Prostate gland (tissue), 2 donors: ENCODE measurements around the gene FOSL2. TPM values are rescaled to one million over a fixed set of nuclear protein-coding genes. Genes with fewer than 3 reads are reported as not detected.
A peak's percentile ranks its signal among the peaks of the same experiment; 100 is the strongest.

ENCODE experiments used
- DNase-seq: peaks from one replicate; pipeline ENCODE4 v3.0.0-alpha.2; 2019; ENCODE audit warnings: low spot score
- H3K27ac ChIP-seq, 2 donors: fragments of 200-600 bp; sonication (generic); 2 replicates each; pipeline ENCODE4 v1.5.1; 2017 to 2019
- H3K27me3 ChIP-seq: fragments of 200-600 bp; sonication (generic); replicated peaks from 2 replicates; pipeline ENCODE4 v1.5.1; 2019; ENCODE audit not compliant: insufficient read depth
- H3K36me3 ChIP-seq, 2 donors: fragments of 200-600 bp; sonication (generic); 1 replicate in 1 of 2; 2 replicates in 1 of 2; pipeline versions ENCODE4 v1.5.1 to v1.8.1; 2017 to 2019
- H3K4me1 ChIP-seq: fragments of 200-600 bp; sonication (generic); replicated peaks from 2 replicates; pipeline ENCODE4 v1.5.1; 2019
- H3K4me3 ChIP-seq, 2 donors: fragments of 200-600 bp; sonication (generic); 2 replicates each; pipeline ENCODE4 v1.5.1; 2017 to 2019
- H3K9me3 ChIP-seq: fragments of 200-600 bp; sonication (generic); 2 replicates; pipeline ENCODE4 v1.5.1; 2017
- CTCF ChIP-seq, 4 experiments: fragments of 200-600 bp in 2 of 4; fragments of 450-650 bp in 2 of 4; sonication (generic) in 2 of 4; IDR thresholded peaks; 1 replicate in 3 of 4; 2 replicates in 1 of 4; pipeline ENCODE4 v1.5.1; 2016 to 2019; ENCODE audit warnings: antibody characterized with exemption in 4 of 4, mild to moderate bottlenecking in 2 of 4, moderate library complexity in 2 of 4
- POLR2A ChIP-seq: fragments of 450-650 bp; IDR thresholded peaks from one replicate; pipeline ENCODE4 v1.6.1; 2016; ENCODE audit warnings: antibody characterized with exemption, mild to moderate bottlenecking
- POLR2AphosphoS5 ChIP-seq: sonication (generic); formaldehyde crosslinking; IDR thresholded peaks from one replicate; pipeline ENCODE4 v1.6.1; 2017; ENCODE audit warnings: antibody characterized with exemption
- WGBS: methylation state at CpG from one replicate; pipeline ENCODE4 v1.1.5; 2018; 5-methylcytosine and 5-hydroxymethylcytosine counted together
- intact Hi-C: fragments of 100-400 bp; cut with DNase I; formaldehyde crosslinking; loops from one replicate; pipeline ENCODE4 v1.14.2; 2022
- total RNA-seq, 2 donors: library from RNA; depleted of rRNA; stranded (reverse); fragments of >200 nt; gene quantifications; one replicate each; pipeline ENCODE4 v1.1.0, GENCODE V29; 2016

The FOSL2 gene
- total RNA-seq, 2 donors from 2014 or later, result 57.4 to 94.2 TPM

GRCh38 chr2:28454016-28454930 is 61.6 kb downstream of the FOSL2 start:
- TF ChIP-seq POLR2A (peak; percentile 9), POLR2AphosphoS5 (peak; percentile 73), CTCF (IDR thresholded peaks at IDR 0.05) (peak in 1 of 4 experiments; percentile 40)
- H3K27me3 ChIP-seq, result no peaks in the 10 kb centered on the region
- intact Hi-C loops, result loop anchor here (5.0 kb wide), 1 partner anchor 52 kb away; no protein-coding TSS in a partner anchor

DNA sequence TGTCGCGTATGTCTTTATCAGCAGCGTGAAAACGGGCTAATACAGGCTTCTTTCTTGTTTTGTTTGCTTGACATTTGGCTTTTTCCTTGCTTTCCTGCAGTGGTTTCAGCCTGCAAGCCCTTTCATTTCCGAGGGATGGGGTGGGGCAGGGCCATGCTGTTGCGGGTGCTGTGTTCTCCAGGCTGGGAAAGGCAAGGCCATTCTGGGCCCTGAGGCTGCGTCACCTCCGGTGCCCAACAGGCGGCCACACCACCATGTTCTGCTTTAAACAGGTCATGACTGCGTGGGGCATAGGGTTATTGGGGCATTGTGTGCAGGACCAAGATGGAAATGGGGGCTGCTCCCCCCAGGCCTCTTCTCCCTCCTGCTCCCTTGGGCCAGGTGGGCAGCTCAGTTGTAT is 64.6 kb downstream of the FOSL2 start:
- no peak overlapping the region for H3K4me3 ChIP-seq

More at GRCh38 chr2:28454016-28454930, 61.6 kb downstream of the FOSL2 start:
- Histone ChIP-seq H3K9me3 (no peaks in the 10 kb centered on the region), H3K36me3 (no peaks in the 10 kb centered on the region), H3K4me3 (no peak overlapping the region), H3K27ac (peak overlapping the region in 1 of 2 donors; percentile 43), H3K4me1 (no peaks in the 10 kb centered on the region)
- WGBS, result 60% methylated on average over 14 of the region's 14 CpGs
- peak; percentile 84 for DNase-seq

DNA sequence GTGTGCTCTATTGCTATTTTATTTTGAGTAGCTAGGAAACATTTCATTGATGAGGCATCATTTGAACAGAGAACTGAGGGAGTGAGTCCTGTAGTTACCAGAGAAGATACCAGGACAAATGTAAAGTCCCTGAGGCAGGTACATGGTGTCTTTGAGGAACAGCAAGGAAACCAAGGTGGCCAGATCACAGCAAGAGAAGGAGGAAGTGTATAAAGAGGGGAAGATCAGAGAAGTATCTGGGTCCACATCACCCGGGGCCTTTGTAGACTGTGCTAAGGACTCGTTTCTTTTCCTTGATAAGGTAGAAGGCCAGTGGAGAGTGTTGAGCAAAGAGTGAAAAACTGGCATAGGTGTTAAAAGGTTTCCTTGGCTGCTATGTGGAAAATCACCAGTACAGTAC is 68.4 kb downstream of the FOSL2 start:
- H3K4me3 ChIP-seq, result no peak overlapping the region
- TF ChIP-seq POLR2AphosphoS5 (no peak), CTCF (IDR thresholded peaks at IDR 0.05) (no peak), POLR2A (no peak)
- no peak for DNase-seq
- H3K27ac ChIP-seq, result no peak overlapping the region
- no peaks in the 10 kb centered on the region for H3K36me3 ChIP-seq
- no peaks in the 10 kb centered on the region for H3K4me1 ChIP-seq
- H3K9me3 ChIP-seq, result no peaks in the 10 kb centered on the region
- intact Hi-C loops, result no loop called here
- H3K27me3 ChIP-seq, result no peaks in the 10 kb centered on the region
- 70% methylated on average over 2 of the region's 2 CpGs for WGBS

More for the DNA sequence above, 64.6 kb downstream of the FOSL2 start:
- Histone ChIP-seq H3K36me3 (no peaks in the 10 kb centered on the region), H3K9me3 (no peaks in the 10 kb centered on the region), H3K4me1 (no peaks in the 10 kb centered on the region), H3K27ac (no peak overlapping the region), H3K27me3 (no peaks in the 10 kb centered on the region)
- TF ChIP-seq POLR2AphosphoS5 (no peak), POLR2A (no peak), CTCF (IDR thresholded peaks at IDR 0.05) (no peak)
- DNase-seq, result no peak
- 94% methylated on average over 10 of the region's 10 CpGs for WGBS
- intact Hi-C loops, result no loop called here

DNA sequence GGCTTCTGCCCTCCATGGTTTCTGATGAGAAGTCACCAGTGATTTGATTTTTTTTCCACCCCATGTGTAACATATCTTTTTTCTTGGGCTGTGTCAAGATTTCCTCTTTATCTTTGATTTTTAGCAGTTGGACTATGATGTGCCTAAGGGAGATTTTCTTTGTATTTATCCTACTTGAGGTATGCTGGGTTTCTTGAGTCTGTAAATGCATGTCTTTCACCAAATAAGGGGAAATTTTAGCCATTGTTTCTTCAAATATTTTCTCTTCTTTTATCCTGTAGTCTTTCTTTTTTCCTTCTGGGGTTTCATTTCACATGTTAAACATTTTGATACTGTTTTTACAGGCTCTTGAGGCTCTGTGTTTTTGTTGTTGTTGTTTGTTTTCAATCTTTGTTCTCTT is 69.5 kb downstream of the FOSL2 start:
- no peaks in the 10 kb centered on the region for H3K36me3 ChIP-seq
- no peak for TF ChIP-seq CTCF (IDR thresholded peaks at IDR 0.05)
- no peak for TF ChIP-seq POLR2A
- no peak for TF ChIP-seq POLR2AphosphoS5
- H3K9me3 ChIP-seq, result no peaks in the 10 kb centered on the region
- no peaks in the 10 kb centered on the region for H3K27me3 ChIP-seq
- H3K27ac ChIP-seq, result no peak overlapping the region
- intact Hi-C loops, result no loop called here
- H3K4me1 ChIP-seq, result no peaks in the 10 kb centered on the region
- no peak for DNase-seq
- no peak overlapping the region for H3K4me3 ChIP-seq
